Ishikawa (cell line): ENCODE measurements around the gene LHFPL2.

ENCODE experiments used
- CEBPB ChIP-seq: IDR thresholded peaks from 2 replicates; pipeline ENCODE4 v1.6.1; 2012
- CREB1 ChIP-seq: IDR thresholded peaks from 2 replicates; pipeline ENCODE4 v1.6.1; 2012; ENCODE audit warnings: low read depth
- EGR1 ChIP-seq: IDR thresholded peaks from 2 replicates; pipeline ENCODE4 v1.6.1; 2012
- EP300 ChIP-seq: IDR thresholded peaks from 2 replicates; pipeline ENCODE4 v1.6.1; 2012; ENCODE audit warnings: borderline replicate concordance
- FOXM1 ChIP-seq: IDR thresholded peaks from 2 replicates; pipeline ENCODE4 v1.6.1; 2012; ENCODE audit warnings: low read depth, borderline replicate concordance
- MAX ChIP-seq: IDR thresholded peaks from 2 replicates; pipeline ENCODE4 v1.6.1; 2012
- NFIC ChIP-seq: IDR thresholded peaks from 2 replicates; pipeline ENCODE4 v1.6.1; 2012
- RAD21 ChIP-seq: IDR thresholded peaks from 2 replicates; pipeline ENCODE4 v1.6.1; 2012; ENCODE audit warnings: low read depth
- REST ChIP-seq: IDR thresholded peaks from 2 replicates; pipeline ENCODE4 v1.6.1; 2012; ENCODE audit warnings: low read depth, mild to moderate bottlenecking
- TAF1 ChIP-seq: IDR thresholded peaks from 2 replicates; pipeline ENCODE4 v1.6.1; 2012; ENCODE audit warnings: low read depth, mild to moderate bottlenecking
- TCF12 ChIP-seq: IDR thresholded peaks from 2 replicates; pipeline ENCODE4 v1.6.1; 2012; ENCODE audit warnings: low read depth
- TEAD4 ChIP-seq: IDR thresholded peaks from 2 replicates; pipeline ENCODE4 v1.6.1; 2012
- USF1 ChIP-seq: IDR thresholded peaks from 2 replicates; pipeline ENCODE4 v1.6.1; 2012
- YY1 ChIP-seq: IDR thresholded peaks from 2 replicates; pipeline ENCODE4 v1.6.1; 2012; ENCODE audit warnings: low read depth
- ZBTB7A ChIP-seq: IDR thresholded peaks from 2 replicates; pipeline ENCODE4 v1.6.1; 2012; ENCODE audit warnings: low read depth

Gene LHFPL2

GRCh38 chr5:78657201-78657600 lies 8.6 kb upstream of the LHFPL2 start:
- TF ChIP-seq USF1, result no peak
- no peak for TF ChIP-seq CEBPB
- no peak for TF ChIP-seq TEAD4
- no peak for TF ChIP-seq EP300
- TF ChIP-seq FOXM1, result no peak
- TF ChIP-seq NFIC, result no peak
- no peak for TF ChIP-seq ZBTB7A
- TF ChIP-seq REST, result no peak
- TF ChIP-seq CREB1, result no peak
- TF ChIP-seq MAX, result no peak
- no peak for TF ChIP-seq TCF12
- no peak for TF ChIP-seq RAD21
- no peak for TF ChIP-seq EGR1
- no peak for TF ChIP-seq YY1
- no peak for TF ChIP-seq TAF1

GRCh38 chr5:78655746-78656290 lies 7.2 kb upstream of the LHFPL2 start:
- no peak for TF ChIP-seq USF1
- no peak for TF ChIP-seq REST
- TF ChIP-seq EGR1, result no peak
- no peak for TF ChIP-seq YY1
- TF ChIP-seq EP300, result no peak
- TF ChIP-seq RAD21, result no peak
- TF ChIP-seq TEAD4, result no peak
- TF ChIP-seq ZBTB7A, result no peak
- TF ChIP-seq CREB1, result no peak
- TF ChIP-seq MAX, result no peak
- TF ChIP-seq CEBPB, result no peak
- no peak for TF ChIP-seq TCF12
- TF ChIP-seq FOXM1, result no peak
- no peak for TF ChIP-seq NFIC
- TF ChIP-seq TAF1, result no peak

- TF ChIP-seq ZBTB7A (no peak), RAD21 (no peak), YY1 (no peak), EGR1 (no peak), MAX (no peak), FOXM1 (no peak), CEBPB (no peak), EP300 (no peak), TCF12 (no peak), USF1 (no peak), TAF1 (no peak), TEAD4 (no peak)
Observed at GRCh38 chr5:78654386-78654785, 5.8 kb upstream of the LHFPL2 start.

- TF ChIP-seq TCF12, result no peak
- TF ChIP-seq EGR1, result no peak
- no peak for TF ChIP-seq CEBPB
- TF ChIP-seq MAX, result no peak
- TF ChIP-seq FOXM1, result no peak
- no peak for TF ChIP-seq ZBTB7A
- TF ChIP-seq TAF1, result no peak
- TF ChIP-seq USF1, result no peak
- TF ChIP-seq REST, result no peak
- TF ChIP-seq EP300, result no peak
- TF ChIP-seq TEAD4, result no peak
- no peak for TF ChIP-seq CREB1
Observed at GRCh38 chr5:78653681-78654366, 5.3 kb upstream of the LHFPL2 start.
